GM12891 (cell line): ENCODE measurements around the gene CDC14B.

ENCODE experiments used
- POLR2A ChIP-seq: IDR thresholded peaks from 2 replicates; pipeline ENCODE4 v1.6.1; 2011; ENCODE audit warnings: low read depth, low read length, control low read depth
- POLR2AphosphoS5 ChIP-seq: IDR thresholded peaks from 2 replicates; pipeline ENCODE4 v1.6.1; 2011; ENCODE audit warnings: low read depth, low read length, control low read depth
- TAF1 ChIP-seq: IDR thresholded peaks from 2 replicates; pipeline ENCODE4 v1.6.1; 2011; ENCODE audit warnings: low read depth, low read length, control low read depth

DNA sequence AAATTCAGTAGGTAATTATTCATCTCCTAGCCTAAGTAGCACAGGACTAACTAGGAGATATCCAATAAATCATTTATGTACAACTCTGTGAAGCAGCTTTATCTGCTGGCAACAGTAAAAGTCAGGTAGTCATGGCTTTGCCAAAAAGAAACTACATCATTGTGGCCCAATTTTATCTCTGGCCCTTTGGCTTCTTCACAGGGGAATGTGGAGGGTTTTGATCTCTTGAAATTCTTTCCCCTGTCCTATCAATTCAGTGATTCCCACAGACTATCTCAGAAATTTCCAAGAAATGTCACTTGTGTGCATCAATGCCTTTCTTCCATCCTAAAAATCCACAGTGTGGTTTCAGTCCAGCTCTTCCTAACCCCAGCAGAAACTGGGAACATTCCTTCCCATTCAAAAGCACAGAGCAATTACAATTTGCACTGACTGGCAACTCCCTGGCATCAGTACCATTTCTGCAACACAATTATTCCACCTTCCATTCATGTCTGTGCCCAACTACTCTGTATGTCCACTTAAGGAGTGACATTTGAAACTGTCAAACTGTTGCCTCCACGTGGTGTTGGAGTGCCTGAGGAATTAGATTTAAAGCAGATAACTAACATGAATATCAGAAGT, 6.6 kb downstream of the CDC14B start:
- TF ChIP-seq POLR2AphosphoS5 (no peak), POLR2A (no peak), TAF1 (no peak)
